Activated CD8-positive, alpha-beta memory T cell treated with anti-CD3 and anti-CD28 coated beads for 36 hours (primary cell): ENCODE data around the gene ATP8A2. TPM values are rescaled to one million over a fixed set of nuclear protein-coding genes. Genes with fewer than 3 reads are reported as not detected.

Experiments
- CTCF ChIA-PET: fragments of 350-600 bp; sonication (Branson Sonifier 250); formaldehyde crosslinking; loops from one replicate; lab custom pipeline; 2021; ENCODE audit warnings: antibody characterized with exemption; lab: Charles Lee
- POLR2A ChIA-PET: fragments of 350-600 bp; sonication (Branson Sonifier 250); formaldehyde crosslinking; loops from one replicate; lab custom pipeline; 2021; ENCODE audit warnings: antibody characterized with exemption; lab: Charles Lee
- total RNA-seq, 2 experiments: library from RNA; stranded (reverse); gene quantifications; one replicate each; pipeline ENCODE4 v1.2.3, GENCODE V29; 2021

Gene ATP8A2
- total RNA-seq, 2 experiments from 2014 or later, result 0.75 to 0.97 TPM

- ChIA-PET CTCF (no interaction called here), POLR2A (no interaction called here)
Measured at GRCh38 chr13:25662516-25662915, 290.7 kb downstream of the ATP8A2 start.

DNA sequence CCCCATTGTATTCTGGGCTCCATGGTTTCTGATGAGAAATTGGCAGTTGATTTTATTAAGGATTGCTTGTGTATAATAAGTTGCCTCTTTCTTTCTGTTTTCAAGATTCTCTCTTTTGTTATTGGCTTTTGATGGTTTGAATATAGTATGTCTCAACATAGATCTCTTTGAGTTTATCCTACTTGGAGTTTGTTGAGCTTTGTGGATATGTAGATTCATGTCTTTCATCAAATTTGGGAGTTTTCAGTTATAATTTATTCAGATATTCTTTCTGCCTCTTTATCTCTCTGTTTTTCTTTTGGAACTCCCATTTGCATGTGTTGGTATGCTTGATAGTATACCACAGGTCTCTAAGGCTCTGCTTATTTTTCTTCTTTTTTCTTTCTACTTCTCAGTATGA lies 296.6 kb downstream of the ATP8A2 start:
- ChIA-PET POLR2A (no interaction called here), CTCF (no interaction called here)

DNA sequence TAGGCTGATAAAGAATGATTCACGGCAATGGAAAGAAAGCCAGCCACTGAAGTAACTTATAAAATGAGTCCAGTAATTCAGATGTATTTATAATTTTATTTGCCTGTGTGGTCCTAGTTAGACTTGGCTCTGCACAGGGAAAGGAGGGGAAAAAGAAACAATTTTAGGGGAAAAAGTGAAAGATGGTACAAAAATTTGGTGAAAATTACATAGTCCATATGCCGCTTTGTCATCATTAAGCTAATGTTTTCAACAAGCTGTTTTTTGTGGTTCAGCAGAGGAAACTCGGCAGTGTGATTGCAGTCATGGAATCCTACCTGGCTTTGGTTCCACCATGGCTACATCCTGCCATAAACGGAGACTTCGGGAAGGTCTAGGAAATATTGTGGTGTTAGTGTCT lies 301.9 kb downstream of the ATP8A2 start:
- CTCF ChIA-PET, result no interaction called here

GRCh38 chr13:25674371-25674770 lies 302.6 kb downstream of the ATP8A2 start:
- POLR2A ChIA-PET, result no interaction called here
- CTCF ChIA-PET, result no interaction called here

More for the DNA sequence above, 301.9 kb downstream of the ATP8A2 start:
- POLR2A ChIA-PET, result no interaction called here

DNA sequence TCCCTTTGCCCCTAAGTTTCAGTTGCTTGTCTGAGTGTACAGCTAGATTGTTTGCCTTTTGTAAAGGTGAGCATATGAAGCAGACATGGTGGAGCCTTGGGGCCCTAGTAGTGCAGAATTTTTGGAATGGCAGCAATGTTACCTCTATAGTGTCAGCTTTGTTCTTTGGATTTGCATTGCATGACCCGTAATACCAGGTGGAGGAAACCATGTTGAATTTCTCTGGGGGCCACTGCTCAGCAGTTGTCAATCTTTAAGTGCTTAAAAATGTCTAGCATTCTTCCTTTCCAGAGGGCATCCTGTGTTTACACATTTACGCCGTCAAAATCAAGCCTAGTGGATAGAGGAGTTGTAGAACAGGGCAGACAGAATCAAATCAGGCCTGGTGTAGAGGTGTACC lies 303.3 kb downstream of the ATP8A2 start:
- CTCF ChIA-PET, result no interaction called here
- POLR2A ChIA-PET, result no interaction called here

DNA sequence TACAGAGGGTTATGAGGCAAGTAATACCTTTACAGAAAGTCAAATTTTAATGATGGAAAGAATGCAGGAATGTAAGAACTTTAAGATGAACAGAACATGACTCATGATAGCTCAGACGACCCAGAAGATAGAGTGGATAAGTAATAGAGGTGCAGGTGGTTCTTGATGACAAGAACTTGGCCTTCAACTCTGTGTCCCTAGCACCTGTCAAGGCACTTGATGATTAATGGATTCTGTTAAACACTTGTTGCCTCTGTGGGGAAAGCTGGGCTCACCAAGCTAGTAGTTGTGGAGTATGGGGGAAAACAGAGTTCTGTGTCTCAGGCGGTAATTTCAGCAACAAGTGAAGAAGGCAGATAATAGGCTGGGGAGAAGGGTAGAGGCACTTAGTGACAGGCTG lies 306.2 kb downstream of the ATP8A2 start:
- ChIA-PET POLR2A (no interaction called here), CTCF (no interaction called here)

- ChIA-PET CTCF (no interaction called here), POLR2A (no interaction called here)
Measured at GRCh38 chr13:25678398-25678797, 306.6 kb downstream of the ATP8A2 start.

DNA sequence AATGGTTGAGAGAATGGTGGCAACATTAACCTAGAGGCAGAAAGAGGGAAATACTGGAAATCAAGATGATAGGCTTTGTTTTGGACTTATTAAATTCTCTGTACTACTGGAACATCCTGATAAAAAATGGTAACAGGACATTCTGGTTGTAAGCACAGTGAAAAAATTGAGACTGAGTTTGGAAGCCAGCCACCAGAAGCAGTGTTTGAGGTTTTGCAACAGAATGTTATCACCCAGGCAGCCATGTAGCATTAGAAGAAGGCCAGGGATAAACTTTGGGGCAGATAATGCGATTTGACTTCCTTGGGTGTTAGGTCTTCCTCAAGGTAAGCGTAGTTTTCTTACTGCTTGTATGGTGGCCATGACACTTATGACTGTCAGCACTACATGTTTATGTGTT lies 307.4 kb downstream of the ATP8A2 start:
- ChIA-PET CTCF (no interaction called here), POLR2A (no interaction called here)

- CTCF ChIA-PET, result no interaction called here
- POLR2A ChIA-PET, result no interaction called here
Measured at GRCh38 chr13:25679936-25680335, 308.2 kb downstream of the ATP8A2 start.

DNA sequence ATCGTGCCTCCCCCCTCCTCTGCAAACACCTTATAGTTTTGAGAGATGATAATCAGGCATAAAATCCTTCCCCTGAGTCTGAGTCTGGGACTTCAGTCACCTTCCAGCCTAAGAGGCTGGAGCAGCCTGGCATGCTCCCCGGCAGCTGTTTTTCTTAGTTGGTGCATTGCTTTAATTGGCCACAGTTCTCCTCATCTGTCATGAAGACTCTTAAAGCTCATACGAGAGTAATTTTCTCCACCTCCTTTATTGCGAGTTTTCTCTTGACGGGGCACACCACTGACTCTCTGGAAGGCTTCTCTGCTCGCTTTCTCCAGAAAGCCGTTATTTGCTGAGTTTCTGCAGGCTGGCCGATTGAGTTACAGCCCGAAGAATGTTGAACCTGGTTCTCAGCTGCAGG lies 310.5 kb downstream of the ATP8A2 start:
- ChIA-PET POLR2A (no interaction called here), CTCF (no interaction called here)

DNA sequence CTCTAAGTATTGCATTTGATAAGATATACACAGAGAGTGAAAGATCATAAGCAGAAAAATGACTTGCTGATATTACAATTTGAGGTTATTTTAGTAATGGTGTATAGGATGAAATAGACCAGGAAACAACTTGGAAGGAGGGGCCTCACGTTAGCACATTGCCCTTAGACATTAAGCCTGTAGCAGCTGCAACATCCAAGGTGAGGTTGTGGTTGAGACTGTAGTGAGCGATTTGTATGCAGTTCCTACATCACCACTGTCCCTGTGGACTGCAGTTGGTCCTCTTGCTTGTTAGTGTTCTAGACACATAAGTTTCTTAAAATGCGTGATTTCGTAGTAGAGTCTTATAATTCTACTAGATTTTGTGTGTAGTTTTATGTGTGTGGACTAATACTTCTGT lies 311.3 kb downstream of the ATP8A2 start:
- CTCF ChIA-PET, result no interaction called here
- POLR2A ChIA-PET, result no interaction called here

GRCh38 chr13:25683662-25684370 lies 312.0 kb downstream of the ATP8A2 start:
- ChIA-PET POLR2A (no interaction called here), CTCF (no interaction called here)

DNA sequence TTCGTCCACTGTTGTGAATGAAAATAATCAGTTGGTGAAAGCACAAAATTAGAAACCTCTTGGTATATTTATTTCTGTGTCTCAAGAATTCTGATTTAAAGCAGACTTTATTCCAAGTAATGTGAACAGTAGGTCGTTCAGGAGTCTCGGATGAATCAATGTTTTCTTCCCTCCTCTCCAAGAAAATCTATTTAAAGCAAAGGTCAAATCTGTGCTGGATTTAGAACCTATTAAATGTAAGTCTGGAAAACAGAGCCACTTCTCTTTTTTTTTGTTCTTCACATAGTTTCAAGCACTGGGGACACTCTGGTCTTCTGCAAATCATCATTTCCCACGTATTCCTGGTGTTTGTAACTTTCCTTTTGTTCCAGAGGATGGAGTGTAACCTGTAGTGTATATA lies 312.7 kb downstream of the ATP8A2 start:
- CTCF ChIA-PET, result no interaction called here

GRCh38 chr13:25686831-25687470 lies 315.2 kb downstream of the ATP8A2 start:
- ChIA-PET POLR2A (no interaction called here), CTCF (no interaction called here)

More for the DNA sequence above, 312.7 kb downstream of the ATP8A2 start:
- POLR2A ChIA-PET, result no interaction called here

GRCh38 chr13:25687471-25688225 lies 315.9 kb downstream of the ATP8A2 start:
- ChIA-PET POLR2A (no interaction called here), CTCF (no interaction called here)

GRCh38 chr13:25688536-25688935 lies 316.8 kb downstream of the ATP8A2 start:
- ChIA-PET CTCF (no interaction called here), POLR2A (no interaction called here)

GRCh38 chr13:25689539-25689938 lies 317.8 kb downstream of the ATP8A2 start:
- CTCF ChIA-PET, result no interaction called here
- POLR2A ChIA-PET, result no interaction called here

DNA sequence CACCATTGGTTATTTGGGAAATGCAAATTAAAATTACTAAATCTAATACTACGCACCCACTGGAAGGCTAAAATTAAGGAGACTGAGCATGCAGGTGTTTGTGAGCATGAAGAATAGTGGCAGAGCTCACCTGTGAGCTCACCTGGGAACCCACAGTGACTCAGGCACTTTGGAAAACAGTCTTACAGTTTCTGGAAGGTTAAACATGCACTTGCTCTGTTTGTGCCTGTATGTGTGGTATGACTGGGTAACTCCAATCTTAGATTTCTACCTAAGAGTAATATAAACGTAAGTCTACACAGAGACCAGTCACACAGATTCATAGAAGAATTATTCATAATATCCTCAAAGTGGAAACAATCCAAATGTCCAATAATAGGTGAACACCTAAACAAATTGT lies 318.8 kb downstream of the ATP8A2 start:
- ChIA-PET POLR2A (no interaction called here), CTCF (no interaction called here)

- ChIA-PET CTCF (no interaction called here), POLR2A (no interaction called here)
Measured at GRCh38 chr13:25691654-25692053, 319.9 kb downstream of the ATP8A2 start.

- CTCF ChIA-PET, result no interaction called here
- POLR2A ChIA-PET, result no interaction called here
Measured at GRCh38 chr13:25692099-25692498, 320.3 kb downstream of the ATP8A2 start.

GRCh38 chr13:25699056-25699455 lies 327.3 kb downstream of the ATP8A2 start:
- CTCF ChIA-PET, result no interaction called here
- POLR2A ChIA-PET, result no interaction called here
